ENCODE results near the gene WNT1.

The WNT1 gene

DNA sequence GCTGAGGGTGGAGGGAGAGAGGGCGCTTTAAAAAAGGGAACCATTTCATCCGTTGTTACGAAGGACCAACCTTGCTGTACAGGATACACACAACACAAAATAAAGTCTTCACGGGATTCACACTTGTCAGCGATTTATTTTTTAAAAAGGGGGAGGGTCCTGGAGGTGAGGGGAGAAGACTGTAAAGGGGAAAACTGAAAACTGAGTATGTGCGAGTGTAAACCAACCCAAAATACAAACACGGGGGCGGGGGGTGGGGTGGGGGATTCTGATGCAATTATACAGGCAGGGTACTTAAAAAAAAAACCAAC, 41.0 kb downstream of the WNT1 start:
- TF ChIP-seq, protein P1, sequence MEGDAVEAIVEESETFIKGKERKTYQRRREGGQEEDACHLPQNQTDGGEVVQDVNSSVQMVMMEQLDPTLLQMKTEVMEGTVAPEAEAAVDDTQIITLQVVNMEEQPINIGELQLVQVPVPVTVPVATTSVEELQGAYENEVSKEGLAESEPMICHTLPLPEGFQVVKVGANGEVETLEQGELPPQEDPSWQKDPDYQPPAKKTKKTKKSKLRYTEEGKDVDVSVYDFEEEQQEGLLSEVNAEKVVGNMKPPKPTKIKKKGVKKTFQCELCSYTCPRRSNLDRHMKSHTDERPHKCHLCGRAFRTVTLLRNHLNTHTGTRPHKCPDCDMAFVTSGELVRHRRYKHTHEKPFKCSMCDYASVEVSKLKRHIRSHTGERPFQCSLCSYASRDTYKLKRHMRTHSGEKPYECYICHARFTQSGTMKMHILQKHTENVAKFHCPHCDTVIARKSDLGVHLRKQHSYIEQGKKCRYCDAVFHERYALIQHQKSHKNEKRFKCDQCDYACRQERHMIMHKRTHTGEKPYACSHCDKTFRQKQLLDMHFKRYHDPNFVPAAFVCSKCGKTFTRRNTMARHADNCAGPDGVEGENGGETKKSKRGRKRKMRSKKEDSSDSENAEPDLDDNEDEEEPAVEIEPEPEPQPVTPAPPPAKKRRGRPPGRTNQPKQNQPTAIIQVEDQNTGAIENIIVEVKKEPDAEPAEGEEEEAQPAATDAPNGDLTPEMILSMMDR (IDR thresholded peaks at IDR 0.05; ENCODE audit: low read depth, low read length), result no peak
- peak overlapping the region; percentile 79 for H3K4me3 ChIP-seq (ENCODE audit: low read depth, low read length)
- no peak for DNase-seq
- no peaks in the 10 kb centered on the region for H3K4me1 ChIP-seq
- H3K36me3 ChIP-seq, result peaks cover 28% of the 10 kb centered on the region
- H3K27me3 ChIP-seq, result no peaks in the 10 kb centered on the region
- H3K9me3 ChIP-seq, result no peaks in the 10 kb centered on the region

GRCh38 chr12:49019443-49020324, 41.6 kb downstream of the WNT1 start:
- Histone ChIP-seq H3K4me1 (no peaks in the 10 kb centered on the region), H3K9me3 (no peaks in the 10 kb centered on the region), H3K36me3 (peaks cover 34% of the 10 kb centered on the region), H3K27me3 (no peaks in the 10 kb centered on the region), H3K4me3 (ENCODE audit: low read depth, low read length) (peak overlapping the region; percentile 79)
- peak; percentile 64 for DNase-seq
- TF ChIP-seq, protein P1 (IDR thresholded peaks at IDR 0.05; ENCODE audit: low read depth, low read length), result peak; percentile 64

GRCh38 chr12:49020441-49020840, 42.3 kb downstream of the WNT1 start:
- Histone ChIP-seq H3K27me3 (no peaks in the 10 kb centered on the region), H3K9me3 (no peaks in the 10 kb centered on the region), H3K4me3 (ENCODE audit: low read depth, low read length) (no peak overlapping the region), H3K36me3 (peaks cover 41% of the 10 kb centered on the region), H3K4me1 (no peaks in the 10 kb centered on the region)
- TF ChIP-seq, protein P1 (IDR thresholded peaks at IDR 0.05; ENCODE audit: low read depth, low read length), result no peak
- no peak for DNase-seq

DNA sequence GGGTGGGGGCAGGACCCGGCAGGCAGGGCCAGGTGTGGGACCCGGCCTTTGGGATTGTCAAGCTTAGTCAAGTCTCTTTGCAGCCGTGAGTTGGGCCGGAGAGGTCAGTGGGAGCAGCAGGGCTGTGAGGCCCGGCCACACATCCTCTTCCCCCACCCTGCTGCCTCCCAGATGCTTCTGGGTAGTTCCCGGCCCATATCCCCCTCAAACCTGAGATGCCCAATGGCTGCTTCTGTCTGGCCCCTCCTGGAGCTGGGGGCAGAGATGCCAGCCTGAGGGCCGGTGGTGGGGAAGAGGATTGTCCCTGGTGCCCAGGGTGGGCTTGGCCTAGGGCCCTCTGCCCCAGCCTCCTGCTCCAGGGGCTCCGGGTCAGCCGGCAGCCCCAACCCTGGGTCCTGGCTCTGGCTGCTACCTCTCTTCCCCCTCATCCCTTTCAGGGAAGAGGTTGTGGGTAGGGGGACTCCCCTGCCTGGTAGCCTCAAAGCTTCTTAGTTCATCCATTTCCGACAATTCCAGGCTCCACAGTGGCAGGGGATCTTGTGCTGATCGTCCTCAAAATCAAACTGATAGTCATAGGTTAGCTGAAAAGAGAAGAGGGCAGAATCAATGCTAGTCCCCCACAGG, 43.3 kb downstream of the WNT1 start:
- Histone ChIP-seq H3K4me3 (ENCODE audit: low read depth, low read length) (no peak overlapping the region), H3K27me3 (no peaks in the 10 kb centered on the region), H3K4me1 (no peaks in the 10 kb centered on the region), H3K9me3 (no peaks in the 10 kb centered on the region), H3K36me3 (peaks cover 51% of the 10 kb centered on the region)
- no peak for DNase-seq
- TF ChIP-seq, protein P1 (IDR thresholded peaks at IDR 0.05; ENCODE audit: low read depth, low read length), result no peak

GRCh38 chr12:49022558-49023178, 44.5 kb downstream of the WNT1 start:
- H3K36me3 ChIP-seq, result peaks cover 60% of the 10 kb centered on the region
- no peak overlapping the region for H3K4me3 ChIP-seq (ENCODE audit: low read depth, low read length)
- H3K27me3 ChIP-seq, result no peaks in the 10 kb centered on the region
- no peaks in the 10 kb centered on the region for H3K4me1 ChIP-seq
- TF ChIP-seq, protein P1 (IDR thresholded peaks at IDR 0.05; ENCODE audit: low read depth, low read length), result no peak
- DNase-seq, result no peak
- H3K9me3 ChIP-seq, result no peaks in the 10 kb centered on the region
